ENCODE results near the gene AGAP1. TPM values are rescaled to one million over a fixed set of nuclear protein-coding genes. Genes with fewer than 3 reads are reported as not detected.

AGAP1 gene
- total RNA-seq, 2 donors from 2014 or later, result 19.1 to 20.8 TPM

DNA sequence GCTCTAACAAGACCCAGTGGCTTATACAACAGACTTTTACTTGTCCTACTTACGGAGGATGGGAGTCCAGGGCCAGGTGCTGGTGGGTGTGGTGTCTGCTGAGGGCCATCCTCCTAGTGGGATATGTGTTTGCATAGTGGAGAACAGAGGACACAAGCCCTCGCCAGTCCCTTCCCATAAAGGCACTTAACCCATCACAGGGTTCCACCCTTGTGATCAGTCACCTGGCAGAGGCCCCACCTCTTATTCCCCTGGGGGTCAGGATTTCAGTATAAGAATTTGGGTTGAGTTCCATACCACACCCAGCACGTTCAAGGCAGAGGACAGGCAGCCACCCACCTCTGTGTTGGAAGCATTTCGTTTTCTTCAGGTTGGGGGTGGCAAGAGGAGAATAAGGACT is 259.0 kb downstream of the AGAP1 start:
- ATAC-seq (ENCODE audit: insufficient number of reproducible peaks, low FRiP score, low read depth), result no peak
- Histone ChIP-seq H3K36me3 (no peaks in the 10 kb centered on the region), H3K4me1 (ENCODE audit: control insufficient read depth in 1 of 2, low read depth in 2 of 2) (peaks cover 0 to 4% of the 10 kb centered on the region in 2 donors), H3K27ac (no peak overlapping the region), H3K27me3 (replicated peaks; ENCODE audit: insufficient read depth) (no peaks in the 10 kb centered on the region), H3K9me3 (no peaks in the 10 kb centered on the region), H3K4me3 (no peak overlapping the region)
- DNase-seq (ENCODE audit: low spot score), result no peak
- TF ChIP-seq, protein P1, sequence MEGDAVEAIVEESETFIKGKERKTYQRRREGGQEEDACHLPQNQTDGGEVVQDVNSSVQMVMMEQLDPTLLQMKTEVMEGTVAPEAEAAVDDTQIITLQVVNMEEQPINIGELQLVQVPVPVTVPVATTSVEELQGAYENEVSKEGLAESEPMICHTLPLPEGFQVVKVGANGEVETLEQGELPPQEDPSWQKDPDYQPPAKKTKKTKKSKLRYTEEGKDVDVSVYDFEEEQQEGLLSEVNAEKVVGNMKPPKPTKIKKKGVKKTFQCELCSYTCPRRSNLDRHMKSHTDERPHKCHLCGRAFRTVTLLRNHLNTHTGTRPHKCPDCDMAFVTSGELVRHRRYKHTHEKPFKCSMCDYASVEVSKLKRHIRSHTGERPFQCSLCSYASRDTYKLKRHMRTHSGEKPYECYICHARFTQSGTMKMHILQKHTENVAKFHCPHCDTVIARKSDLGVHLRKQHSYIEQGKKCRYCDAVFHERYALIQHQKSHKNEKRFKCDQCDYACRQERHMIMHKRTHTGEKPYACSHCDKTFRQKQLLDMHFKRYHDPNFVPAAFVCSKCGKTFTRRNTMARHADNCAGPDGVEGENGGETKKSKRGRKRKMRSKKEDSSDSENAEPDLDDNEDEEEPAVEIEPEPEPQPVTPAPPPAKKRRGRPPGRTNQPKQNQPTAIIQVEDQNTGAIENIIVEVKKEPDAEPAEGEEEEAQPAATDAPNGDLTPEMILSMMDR (IDR thresholded peaks at IDR 0.05), result no peak

DNA sequence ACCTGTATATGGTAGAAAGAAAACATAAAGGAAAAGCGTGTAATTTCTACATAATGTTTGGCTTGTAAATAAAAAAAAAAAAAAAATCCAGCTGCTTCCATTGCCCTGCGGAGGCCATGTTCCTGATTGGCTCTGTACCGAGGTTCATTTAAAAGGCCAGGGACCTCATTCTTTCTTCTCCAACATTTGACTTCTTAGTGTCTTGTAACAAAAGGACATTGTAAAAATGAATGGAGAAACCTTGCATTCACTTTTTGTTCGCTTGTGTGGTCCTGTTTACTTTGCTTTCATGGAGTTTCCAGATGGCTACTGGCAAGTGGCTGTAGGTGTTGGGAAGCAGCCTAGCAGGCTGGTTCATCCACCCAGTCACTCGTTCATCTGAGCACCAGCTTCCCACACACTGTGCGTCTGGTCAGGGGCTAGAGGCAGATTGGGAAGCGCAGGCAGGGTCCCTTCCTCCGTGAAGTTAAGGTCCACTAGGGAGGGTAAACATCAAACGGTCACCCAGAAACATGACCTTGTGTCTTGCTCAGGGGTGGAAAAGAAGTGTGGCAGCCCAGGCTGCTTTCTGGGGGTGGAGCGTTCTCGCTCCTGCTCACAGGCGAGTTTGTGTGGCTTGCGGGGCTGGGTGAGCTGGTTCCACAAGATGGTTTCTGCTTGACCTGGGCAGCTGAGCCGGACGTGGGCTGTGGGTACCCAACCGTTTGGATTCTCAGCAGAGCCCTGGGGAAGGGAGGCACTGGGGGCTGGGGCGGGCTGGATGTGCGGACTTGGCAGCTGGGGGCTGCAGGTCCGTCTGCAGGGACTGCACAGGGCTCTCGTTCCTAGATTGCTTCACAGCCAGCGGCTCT is 260.7 kb downstream of the AGAP1 start:
- no peak for DNase-seq (ENCODE audit: low spot score)
- no peak for ATAC-seq (ENCODE audit: insufficient number of reproducible peaks, low FRiP score, low read depth)
- H3K27ac ChIP-seq, result no peak overlapping the region
- TF ChIP-seq, protein P1 (IDR thresholded peaks at IDR 0.05), result no peak
- H3K27me3 ChIP-seq (replicated peaks; ENCODE audit: insufficient read depth), result no peaks in the 10 kb centered on the region
- H3K4me3 ChIP-seq, result no peak overlapping the region
- H3K9me3 ChIP-seq, result no peaks in the 10 kb centered on the region
- H3K4me1 ChIP-seq (ENCODE audit: control insufficient read depth in 1 of 2, low read depth in 2 of 2), result no peaks in the 10 kb centered on the region
- no peaks in the 10 kb centered on the region for H3K36me3 ChIP-seq

DNA sequence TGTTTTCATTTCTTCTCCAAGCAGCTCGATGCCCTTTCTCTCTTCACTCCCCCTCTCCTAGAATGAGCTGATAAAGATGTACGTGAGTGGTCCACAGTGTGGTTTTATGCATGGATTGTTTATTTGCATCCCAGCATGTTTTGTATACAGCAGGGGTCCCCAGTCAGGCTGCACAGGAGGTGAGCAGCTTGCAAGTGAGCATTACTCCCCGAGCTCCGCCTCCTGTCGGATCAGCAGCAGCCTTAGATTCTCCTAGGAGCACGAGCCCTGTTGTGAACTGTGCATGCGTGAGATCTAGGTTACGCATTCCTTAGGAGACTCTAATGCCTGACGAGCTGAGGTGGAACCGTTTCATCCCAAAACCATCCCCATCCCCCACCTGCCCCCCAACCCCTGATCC is 262.6 kb downstream of the AGAP1 start:
- Histone ChIP-seq H3K36me3 (no peaks in the 10 kb centered on the region), H3K27ac (no peak overlapping the region), H3K9me3 (no peaks in the 10 kb centered on the region), H3K4me3 (no peak overlapping the region), H3K4me1 (ENCODE audit: control insufficient read depth in 1 of 2, low read depth in 2 of 2) (no peaks in the 10 kb centered on the region), H3K27me3 (replicated peaks; ENCODE audit: insufficient read depth) (no peaks in the 10 kb centered on the region)
- no peak for DNase-seq (ENCODE audit: low spot score)
- no peak for ATAC-seq (ENCODE audit: insufficient number of reproducible peaks, low FRiP score, low read depth)
- TF ChIP-seq, protein P1 (IDR thresholded peaks at IDR 0.05), result no peak

DNA sequence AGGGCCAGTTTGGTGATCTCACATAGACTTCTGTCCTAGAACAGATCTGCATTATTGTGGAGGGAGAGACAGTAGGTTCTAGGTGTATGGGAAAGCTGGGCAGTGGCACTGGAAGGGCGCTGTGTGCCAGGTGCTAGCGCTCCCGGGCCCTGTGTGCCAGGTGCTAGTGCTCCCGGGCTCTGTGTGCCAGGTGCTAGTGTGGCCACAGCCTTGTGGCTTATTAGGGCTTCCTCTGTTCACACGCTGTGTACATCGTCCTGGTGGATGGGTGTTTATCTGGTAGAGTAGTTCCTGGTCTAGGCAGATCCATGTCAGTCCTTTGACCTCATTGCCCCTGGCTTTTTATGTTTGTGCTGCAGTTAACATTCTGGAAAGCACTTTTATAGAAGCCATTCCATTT is 263.4 kb downstream of the AGAP1 start:
- Histone ChIP-seq H3K36me3 (no peaks in the 10 kb centered on the region), H3K9me3 (no peaks in the 10 kb centered on the region), H3K4me3 (no peak overlapping the region), H3K4me1 (ENCODE audit: control insufficient read depth in 1 of 2, low read depth in 2 of 2) (no peaks in the 10 kb centered on the region), H3K27me3 (replicated peaks; ENCODE audit: insufficient read depth) (no peaks in the 10 kb centered on the region), H3K27ac (no peak overlapping the region)
- TF ChIP-seq, protein P1 (IDR thresholded peaks at IDR 0.05), result no peak
- ATAC-seq (ENCODE audit: insufficient number of reproducible peaks, low FRiP score, low read depth) (no peak), DNase-seq (ENCODE audit: low spot score) (no peak)

DNA sequence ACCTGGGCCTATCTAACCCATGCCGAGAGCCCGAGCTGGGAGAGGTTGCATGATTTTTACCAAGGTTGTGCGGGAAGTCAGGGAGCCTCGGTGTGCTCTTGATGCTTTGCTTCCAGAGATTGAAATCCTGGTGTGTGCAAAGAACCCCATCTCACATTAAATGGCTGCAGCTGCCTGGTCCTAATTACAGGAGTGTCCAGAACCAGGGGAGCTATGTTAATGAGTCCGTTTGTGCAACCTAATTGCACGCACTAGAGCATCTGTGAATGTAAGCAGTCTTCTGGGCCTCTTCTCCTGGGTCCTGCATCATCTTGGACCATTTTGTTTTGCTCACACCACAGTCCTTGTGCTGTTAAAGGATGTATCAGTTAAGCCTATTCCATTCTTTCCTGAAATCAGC is 263.8 kb downstream of the AGAP1 start:
- no peak overlapping the region for H3K4me3 ChIP-seq
- TF ChIP-seq, protein P1 (IDR thresholded peaks at IDR 0.05), result no peak
- H3K9me3 ChIP-seq, result no peaks in the 10 kb centered on the region
- no peaks in the 10 kb centered on the region for H3K36me3 ChIP-seq
- no peaks in the 10 kb centered on the region for H3K4me1 ChIP-seq (ENCODE audit: control insufficient read depth in 1 of 2, low read depth in 2 of 2)
- H3K27me3 ChIP-seq (replicated peaks; ENCODE audit: insufficient read depth), result no peaks in the 10 kb centered on the region
- DNase-seq (ENCODE audit: low spot score) (no peak), ATAC-seq (ENCODE audit: insufficient number of reproducible peaks, low FRiP score, low read depth) (no peak)
- H3K27ac ChIP-seq, result no peak overlapping the region

Measured in thoracic aorta (tissue), 2 donors.